GM19238 (cell line): ENCODE data around the gene TRDN.
"Not testable (repeated sequence)": the region's sequence is repeated elsewhere in the genome, so short reads cannot be mapped to it uniquely, and the experiment has no call there.

Experiments used
- DNase-seq: peaks from one replicate; pipeline ENCODE4 v3.0.0; 2011; ENCODE audit warnings: low spot score; ENCODE audit not compliant: insufficient read length

The TRDN gene

GRCh38 chr6:123415844-123416468 is 220.8 kb downstream of the TRDN start:
- no peak for DNase-seq

- DNase-seq: no peak
These were observed 231.8 kb downstream of the TRDN start for GRCh38 chr6:123404975-123405374.

DNA sequence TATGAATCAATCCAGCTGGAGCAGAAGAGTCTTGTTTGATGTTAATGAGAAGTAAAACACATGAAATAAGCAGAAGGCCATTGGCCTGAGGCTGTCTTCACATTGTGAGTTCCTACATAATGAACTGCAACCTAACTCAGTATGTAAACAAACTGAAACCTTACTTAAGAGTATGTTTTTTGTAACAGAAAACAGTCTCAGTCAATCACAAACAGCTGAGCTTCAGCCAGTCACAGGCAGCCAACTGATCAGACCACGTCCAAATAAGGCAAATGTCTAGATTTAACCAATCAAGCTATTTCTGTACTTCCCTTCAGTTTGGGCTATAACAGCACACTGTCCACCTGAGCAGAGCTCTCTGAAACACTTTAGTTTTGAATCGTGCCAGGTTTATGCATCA is 234.7 kb downstream of the TRDN start:
- no peak for DNase-seq

GRCh38 chr6:123398072-123398471 is 238.7 kb downstream of the TRDN start:
- DNase-seq: no peak

GRCh38 chr6:123393331-123393730 is 243.4 kb downstream of the TRDN start:
- no peak for DNase-seq

GRCh38 chr6:123383718-123384117 is 253.0 kb downstream of the TRDN start:
- DNase-seq: no peak

DNA sequence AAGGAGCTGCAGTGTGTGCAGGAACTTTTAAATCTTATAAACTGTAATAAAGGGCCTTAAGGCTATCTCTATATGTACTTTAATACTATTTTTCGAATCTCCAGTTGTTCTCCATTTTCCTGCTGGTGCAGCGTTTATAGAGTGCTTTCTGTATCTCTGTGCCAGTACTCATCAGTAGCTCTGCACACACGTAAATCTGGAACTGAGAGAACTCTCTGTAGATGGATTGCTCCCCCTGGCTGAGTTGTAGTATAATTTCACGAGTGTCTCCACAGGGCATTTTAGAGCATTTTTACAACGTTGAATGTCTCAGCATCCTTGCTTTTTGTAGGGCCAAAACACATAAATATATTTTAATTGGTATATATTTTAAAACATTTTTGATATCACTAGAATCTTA is 256.5 kb downstream of the TRDN start:
- DNase-seq: no peak

- DNase-seq: no peak
These were observed 264.0 kb downstream of the TRDN start for GRCh38 chr6:123372737-123373136.

DNA sequence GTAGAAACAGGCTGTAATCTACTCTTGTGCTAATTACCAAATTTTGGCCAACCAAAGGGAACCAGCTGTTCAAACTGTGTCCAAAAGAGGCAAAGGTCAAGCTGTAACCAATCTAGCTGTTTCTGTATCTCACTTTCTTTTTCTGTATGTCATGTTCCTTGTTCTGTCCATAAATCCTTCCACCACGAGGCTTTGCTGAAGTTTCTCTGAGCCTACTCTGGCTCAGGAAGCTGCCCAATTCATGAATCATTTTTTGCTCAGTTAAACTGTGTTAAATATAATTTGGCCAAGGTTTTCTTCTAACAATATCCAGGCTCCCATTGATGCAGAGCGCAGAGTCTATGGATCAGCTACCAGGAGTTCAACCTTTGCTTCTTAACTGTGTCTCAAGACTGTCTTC is 272.8 kb downstream of the TRDN start:
- DNase-seq: no peak

DNA sequence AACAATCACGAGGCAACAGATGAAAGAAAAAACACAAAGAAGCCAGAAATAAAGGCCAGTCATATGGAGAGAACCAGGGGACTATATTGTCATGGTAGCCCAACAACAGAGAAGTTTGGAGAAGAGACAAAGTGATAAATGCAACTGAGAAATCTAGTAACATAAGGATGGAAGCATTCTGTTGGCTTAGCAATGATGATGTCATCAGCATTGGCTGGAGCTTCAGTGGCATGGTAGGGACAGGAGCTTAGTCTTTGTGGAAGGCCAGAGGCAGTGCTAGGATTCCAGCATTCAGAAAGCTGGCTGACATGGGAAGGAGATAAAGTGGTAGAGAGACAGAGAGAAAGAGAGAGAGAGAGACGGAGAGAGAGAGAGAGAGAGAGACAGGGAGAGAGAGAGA is 276.4 kb downstream of the TRDN start:
- DNase-seq: no peak

GRCh38 chr6:123352705-123353104 is 284.0 kb downstream of the TRDN start:
- no peak for DNase-seq

DNA sequence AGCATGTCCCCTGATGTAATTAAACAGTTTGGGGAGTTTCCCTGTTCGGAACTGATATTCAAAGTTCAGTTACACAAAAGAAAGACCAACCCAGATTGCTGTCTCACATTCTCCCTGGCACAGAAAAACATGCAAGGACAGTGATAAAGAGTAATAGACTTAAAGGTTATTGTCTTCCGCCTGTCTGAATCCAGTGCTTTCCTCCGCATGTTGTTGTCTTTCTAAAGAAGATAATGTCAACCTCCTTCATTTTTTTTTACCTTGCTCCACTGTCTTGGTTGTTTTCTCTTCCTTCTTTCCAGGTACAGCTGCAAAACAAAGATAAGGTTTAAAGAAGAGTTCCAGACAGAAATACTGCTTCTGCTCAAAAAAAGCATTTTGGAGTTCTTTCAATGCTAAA is 284.5 kb downstream of the TRDN start:
- no peak for DNase-seq

DNA sequence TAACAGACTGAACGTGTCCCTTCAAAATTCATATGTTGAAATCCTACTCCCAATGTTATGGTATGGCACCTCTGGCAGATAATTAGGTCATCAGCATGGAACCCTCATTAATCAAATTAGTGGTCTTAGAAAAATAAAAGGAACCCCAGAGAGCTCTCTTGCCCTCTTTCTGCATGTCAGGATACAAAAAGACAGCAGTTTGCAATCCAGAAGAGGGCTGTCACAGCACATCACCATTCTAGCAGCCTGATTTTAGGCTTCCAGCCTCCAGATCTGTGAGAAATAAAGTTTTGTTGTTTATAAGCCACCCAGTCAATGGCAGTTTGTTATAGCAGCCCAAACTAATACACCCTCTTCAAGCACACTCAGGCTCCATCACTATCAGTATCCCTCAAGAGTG is 292.9 kb downstream of the TRDN start:
- DNase-seq: no peak

DNA sequence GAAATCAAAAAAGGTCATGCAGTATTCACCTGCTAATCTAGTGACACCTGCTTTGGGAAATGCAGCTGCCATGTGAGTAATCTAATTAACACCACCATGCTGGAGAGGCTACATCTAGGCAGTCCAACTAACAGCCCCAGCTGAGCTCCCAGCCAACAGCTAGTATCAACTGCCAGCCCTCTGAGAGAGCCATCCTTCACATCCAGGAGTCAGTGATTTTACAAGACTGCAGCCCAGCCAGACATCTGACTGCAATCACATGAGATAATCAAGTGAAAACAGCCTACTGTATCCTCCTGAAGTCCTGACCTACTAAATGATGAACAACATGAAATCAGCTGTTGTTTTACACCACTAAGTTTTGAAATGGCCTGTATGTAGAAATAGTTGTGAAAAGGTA is 298.4 kb downstream of the TRDN start:
- no peak for DNase-seq

GRCh38 chr6:123333000-123333756 is 303.6 kb downstream of the TRDN start:
- DNase-seq: no peak

GRCh38 chr6:123332070-123332469 is 304.7 kb downstream of the TRDN start:
- no peak for DNase-seq

- DNase-seq: no peak
These were observed 307.4 kb downstream of the TRDN start for GRCh38 chr6:123329337-123329736.

- DNase-seq: no peak
These were observed 313.1 kb downstream of the TRDN start for GRCh38 chr6:123323452-123324329.

GRCh38 chr6:123321020-123321419 is 315.7 kb downstream of the TRDN start:
- no peak for DNase-seq

DNA sequence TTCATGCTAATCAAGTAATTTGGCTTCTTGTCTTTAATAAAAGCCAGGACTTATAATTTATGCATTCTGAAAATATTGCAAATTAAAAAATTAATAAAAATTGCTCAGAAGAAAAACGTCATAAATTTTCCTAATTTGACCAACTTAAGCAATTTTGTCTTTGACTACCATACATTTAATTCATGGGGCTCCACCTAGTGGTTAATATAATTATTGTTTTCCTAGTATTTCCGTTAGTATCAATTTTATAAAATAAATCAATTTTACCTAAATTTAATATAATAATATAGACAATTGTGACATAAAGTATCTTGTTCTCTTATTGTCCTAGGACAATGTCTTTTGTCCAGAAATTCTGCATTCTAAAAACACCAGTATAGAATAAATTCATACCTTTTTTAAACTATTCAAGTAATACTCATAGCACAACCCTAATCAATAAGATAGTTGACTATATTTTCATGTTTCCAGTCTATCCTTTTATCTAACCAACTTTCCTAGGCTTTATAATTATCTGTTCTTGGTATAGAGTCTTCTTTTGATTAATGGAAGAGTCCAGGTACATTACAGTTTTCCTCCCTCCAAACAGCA is 319.9 kb downstream of the TRDN start:
- DNase-seq: no peak

- not testable (repeated sequence) for DNase-seq
These were observed 322.3 kb downstream of the TRDN start for GRCh38 chr6:123314459-123314858.

GRCh38 chr6:123309130-123309529 is 327.6 kb downstream of the TRDN start:
- DNase-seq: no peak
